GM21529 (cell line): ENCODE results near the gene CARD18.
"Not testable (repeated sequence)": the region's sequence is repeated elsewhere in the genome, so short reads cannot be mapped to it uniquely, and the experiment has no call there.

Source experiments
- ATAC-seq: cut with Tn5 transposase; IDR thresholded peaks from one replicate; pipeline ENCODE4 v1.9.1; 2021; ENCODE audit not compliant: unreplicated experiment

Gene CARD18

GRCh38 chr11:105135883-105136282, 3.7 kb downstream of the CARD18 start:
- no peak for ATAC-seq

DNA sequence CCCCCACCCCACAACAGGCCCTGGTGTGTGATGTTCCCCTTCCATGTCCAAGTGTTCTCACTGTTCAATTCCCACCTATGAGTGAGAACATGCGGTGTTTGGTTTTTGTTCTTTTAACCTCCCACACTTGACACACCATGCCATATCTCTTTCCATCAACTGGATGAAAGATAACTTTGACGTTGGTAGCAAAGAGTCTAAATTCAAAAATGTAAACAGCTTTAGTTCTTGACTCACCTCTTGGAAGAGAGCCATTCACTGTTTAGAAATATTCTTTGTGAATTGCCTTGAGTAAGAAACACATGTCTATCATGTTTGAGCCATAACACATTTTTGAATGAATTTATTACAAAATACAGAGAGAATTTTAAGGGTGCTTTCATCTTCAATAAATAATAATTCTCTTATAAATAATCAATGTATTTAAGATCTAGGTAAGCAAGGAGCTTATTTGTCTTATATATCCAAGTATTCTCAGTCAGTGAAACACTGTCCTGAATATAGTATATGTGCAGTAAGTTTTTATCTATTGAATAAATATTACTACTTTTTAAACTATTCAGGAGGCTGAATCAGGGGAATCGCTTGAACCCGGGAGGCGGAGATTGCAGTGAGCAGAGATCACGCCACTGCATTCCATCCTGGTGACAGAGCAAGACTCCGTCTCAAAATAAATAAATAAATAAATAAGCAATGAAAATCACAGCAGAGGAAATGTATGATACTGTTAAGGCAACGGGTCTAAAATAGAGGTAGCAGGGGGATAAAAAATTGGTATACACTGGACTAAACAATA, 6.7 kb downstream of the CARD18 start:
- ATAC-seq = no peak

DNA sequence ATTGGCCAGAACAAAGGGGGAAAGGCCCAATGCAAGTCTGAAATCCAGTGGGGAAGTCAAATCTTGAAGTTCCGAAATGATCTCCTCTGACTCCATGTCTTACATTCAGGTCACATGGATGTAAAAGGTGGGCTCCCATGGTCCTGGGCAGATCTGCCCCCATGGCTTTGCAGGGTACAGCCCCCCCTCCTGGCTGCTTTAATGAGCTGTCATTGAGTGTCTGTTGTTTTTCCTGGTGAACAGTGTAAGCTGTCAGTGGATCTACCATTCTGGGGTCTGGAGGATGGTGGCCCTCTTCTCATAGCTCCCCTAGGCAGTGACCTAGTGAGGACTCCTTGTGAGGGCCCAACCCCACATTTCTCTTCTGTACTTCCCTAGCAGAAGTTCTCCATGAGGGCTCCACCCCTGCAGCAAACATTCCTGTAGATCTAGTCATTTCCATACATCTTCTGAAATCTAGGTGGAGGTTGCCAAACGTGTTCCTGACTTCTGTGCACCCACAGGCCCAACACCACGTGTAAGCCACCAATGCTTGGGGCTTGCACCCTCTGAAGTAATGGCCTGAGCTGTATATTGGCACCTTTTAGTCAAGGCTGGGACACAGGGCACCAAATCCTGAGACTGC, 9.3 kb downstream of the CARD18 start:
- ATAC-seq = no peak

- no peak for ATAC-seq
Measured at GRCh38 chr11:105124756-105125155, 14.8 kb downstream of the CARD18 start.

- ATAC-seq = no peak
Measured at GRCh38 chr11:105111145-105111944, 28.2 kb downstream of the CARD18 start.

GRCh38 chr11:105110688-105111030, 28.9 kb downstream of the CARD18 start:
- no peak for ATAC-seq

- ATAC-seq = no peak
Measured at GRCh38 chr11:105109855-105110687, 29.5 kb downstream of the CARD18 start.

DNA sequence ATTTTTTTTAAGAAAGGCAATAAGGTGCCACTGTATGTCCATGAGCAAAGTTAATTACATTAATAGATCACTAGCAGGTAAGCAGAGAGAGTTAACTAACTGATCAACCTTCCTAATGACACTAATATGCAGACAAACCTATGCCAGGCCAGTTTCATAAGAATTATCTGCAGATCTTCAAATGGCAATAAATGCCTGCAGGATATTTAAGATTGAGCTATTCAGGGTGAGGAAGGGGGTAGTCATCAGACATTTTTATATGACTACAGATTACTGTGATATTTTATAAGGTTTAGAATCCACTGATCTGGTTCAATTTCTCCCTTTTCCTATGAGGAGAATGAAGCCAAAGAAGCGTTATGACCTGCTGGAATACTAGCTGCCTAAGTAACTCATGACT, 30.2 kb downstream of the CARD18 start:
- no peak for ATAC-seq

DNA sequence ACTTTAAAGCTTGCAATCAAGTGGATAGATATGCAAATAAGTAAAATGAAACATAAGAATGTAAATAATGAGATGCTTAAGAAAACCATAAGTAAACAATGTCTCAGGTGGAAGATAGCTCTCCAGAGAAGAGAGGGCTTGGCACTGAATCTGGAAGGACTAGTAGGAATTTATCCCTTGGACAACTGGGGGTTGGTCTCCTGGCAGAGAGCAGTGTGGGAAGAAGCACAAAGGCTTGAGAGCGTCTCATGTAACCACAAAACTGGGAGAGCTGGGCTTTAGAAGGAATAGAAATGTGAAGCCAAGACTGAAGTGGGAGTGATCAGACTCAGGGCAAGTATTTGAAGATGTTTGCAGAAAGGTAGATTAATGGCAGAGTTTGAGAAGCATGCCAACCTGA, 31.3 kb downstream of the CARD18 start:
- no peak for ATAC-seq

GRCh38 chr11:105107226-105107825, 32.2 kb downstream of the CARD18 start:
- not testable (repeated sequence) for ATAC-seq

DNA sequence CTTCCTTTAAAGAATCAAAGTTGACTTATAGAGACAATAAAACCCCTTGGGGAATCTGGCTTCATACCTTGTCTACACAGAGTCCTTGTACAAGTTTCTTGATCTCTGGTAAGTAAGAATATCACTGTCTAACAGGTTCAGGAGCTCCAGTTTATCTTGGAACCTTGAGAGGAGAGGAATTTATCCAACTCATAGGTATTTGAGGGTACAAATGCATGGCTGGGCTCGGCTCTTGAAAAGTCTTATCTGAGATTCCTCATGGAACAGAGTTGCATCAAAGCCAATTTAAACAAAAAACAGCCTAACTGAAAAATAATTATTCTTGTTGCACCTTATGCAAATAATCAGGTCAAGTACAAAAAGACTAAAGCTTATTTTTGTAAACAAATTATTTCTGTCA, 33.4 kb downstream of the CARD18 start:
- no peak for ATAC-seq

GRCh38 chr11:105104292-105104691, 35.3 kb downstream of the CARD18 start:
- no peak for ATAC-seq

GRCh38 chr11:105103336-105103735, 36.2 kb downstream of the CARD18 start:
- ATAC-seq = no peak

GRCh38 chr11:105102079-105102581, 37.4 kb downstream of the CARD18 start:
- not testable (repeated sequence) for ATAC-seq

DNA sequence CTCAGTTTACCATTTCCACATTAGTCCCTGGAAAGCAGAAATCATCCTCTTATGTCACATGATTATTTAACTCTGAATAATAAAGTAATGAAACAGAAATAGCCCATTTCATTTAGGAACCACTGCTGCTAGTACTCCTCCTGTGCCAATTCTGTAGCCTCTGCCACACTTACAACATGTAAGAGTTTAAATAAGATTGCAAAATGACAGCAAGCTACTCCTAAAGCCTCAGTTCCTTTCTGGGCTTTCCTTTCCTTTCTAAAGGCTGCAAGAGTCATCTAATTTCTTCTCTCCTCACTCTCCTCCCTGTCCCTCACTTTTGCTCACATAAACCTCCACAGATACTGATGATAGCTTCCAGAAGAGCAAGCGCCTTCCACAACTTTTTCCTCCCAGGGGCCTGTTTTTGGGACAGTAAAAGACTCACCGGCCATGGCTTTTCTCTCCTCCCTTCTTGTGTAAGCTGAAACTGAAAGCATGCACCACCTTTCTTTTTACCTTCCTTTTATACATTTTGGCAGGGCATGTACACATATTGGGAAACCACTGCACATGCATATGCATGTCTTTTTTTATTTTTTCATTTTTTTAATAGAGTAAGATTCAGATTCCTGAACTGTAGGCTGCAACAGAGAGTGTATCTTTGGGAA, 38.5 kb downstream of the CARD18 start:
- no peak for ATAC-seq

GRCh38 chr11:105100206-105100605, 39.4 kb downstream of the CARD18 start:
- peak; percentile 48 for ATAC-seq

- ATAC-seq = not testable (repeated sequence)
Measured at GRCh38 chr11:105099594-105099993, 40.0 kb downstream of the CARD18 start.

DNA sequence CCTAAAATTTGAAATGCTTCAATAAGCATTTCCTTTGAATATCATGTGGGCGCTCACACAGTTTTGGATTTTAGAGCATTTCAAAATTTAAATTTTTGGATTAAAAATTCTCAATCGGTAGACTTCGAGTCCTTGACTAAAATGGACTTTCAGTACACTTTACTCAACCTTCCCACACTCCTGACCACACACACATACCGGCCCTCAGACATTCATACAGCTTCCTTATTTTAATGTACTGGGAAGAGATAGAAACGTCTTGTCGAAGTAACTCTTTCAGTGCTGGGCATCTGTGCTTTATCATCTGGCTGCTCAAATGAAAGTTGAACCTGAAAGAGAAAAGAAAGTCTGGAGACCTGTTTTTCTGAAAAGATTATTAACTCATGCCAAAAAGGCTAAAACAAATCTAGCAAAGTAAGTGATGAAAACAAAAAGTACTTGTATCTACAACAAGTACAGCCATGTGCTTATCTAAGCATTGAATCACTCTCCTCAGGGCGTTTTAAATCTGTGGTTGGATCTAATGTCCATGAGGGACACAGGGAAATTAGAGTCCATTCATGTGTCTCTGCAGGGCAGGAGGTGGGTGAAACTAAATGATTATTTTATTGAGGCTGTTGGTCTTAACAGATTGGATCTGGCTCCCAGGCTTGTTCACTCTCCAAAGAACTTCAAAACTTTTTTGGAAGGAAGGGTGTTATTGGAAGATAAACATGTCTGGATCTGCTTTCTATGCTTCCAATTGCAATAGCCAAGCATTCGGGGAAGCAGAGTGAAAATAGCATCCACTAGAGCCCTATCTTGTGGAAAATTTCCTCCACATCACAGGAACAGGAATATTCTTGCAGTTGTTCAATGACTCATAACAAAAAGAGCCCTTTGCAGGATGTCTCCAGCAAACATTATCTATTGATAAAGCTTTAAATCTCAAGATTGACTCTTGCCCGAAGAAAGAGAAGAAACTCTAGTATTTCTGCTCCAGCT, 47.0 kb downstream of the CARD18 start:
- ATAC-seq = no peak
